GM23338 (cell line): ENCODE data around the gene TRIM63. TPM values are rescaled to one million over a fixed set of nuclear protein-coding genes. Genes with fewer than 3 reads are reported as not detected.

Source experiments
- ATAC-seq: fragments of 200-7000 bp; cut with Tn5 transposase; 3 replicates; pipeline ENCODE4 v1.9.1; 2020
- DNase-seq: peaks from one replicate; pipeline ENCODE4 v3.0.0-alpha.2; 2015; ENCODE audit warnings: low spot score
- H2AFZ ChIP-seq: fragments of 200-600 bp; sonication (generic); 2 replicates; pipeline ENCODE4 v1.8.0; 2016; ENCODE audit warnings: antibody characterized with exemption, mild to moderate bottlenecking, moderate library complexity
- H3F3A ChIP-seq: fragments of 200-600 bp; sonication (generic); replicated peaks from 2 replicates; pipeline ENCODE4 v1.8.0; 2017; ENCODE audit warnings: antibody characterized with exemption, mixed run types, low read depth
- H3K27ac ChIP-seq: fragments of 200-600 bp; sonication (generic); 2 replicates; pipeline ENCODE4 v1.6.1; 2016; ENCODE audit warnings: low read depth
- H3K27me3 ChIP-seq: fragments of 200-600 bp; sonication (generic); 2 replicates; pipeline ENCODE4 v1.8.0; 2016; ENCODE audit warnings: mild to moderate bottlenecking, mixed run types, moderate library complexity; ENCODE audit not compliant: insufficient read depth
- H3K36me3 ChIP-seq: fragments of 200-600 bp; sonication (generic); 2 replicates; pipeline ENCODE4 v1.8.0; 2016; ENCODE audit warnings: mild to moderate bottlenecking; ENCODE audit not compliant: insufficient read depth
- H3K4me1 ChIP-seq: fragments of 200-600 bp; sonication (generic); 2 replicates; pipeline ENCODE4 v1.8.0; 2016; ENCODE audit warnings: mild to moderate bottlenecking, moderate library complexity; ENCODE audit not compliant: insufficient read depth
- H3K4me2 ChIP-seq: fragments of 200-600 bp; sonication (generic); 2 replicates; pipeline ENCODE4 v1.7.1; 2017; ENCODE audit warnings: mixed run types
- H3K4me3 ChIP-seq: fragments of 200-600 bp; sonication (generic); 2 replicates; pipeline ENCODE4 v1.6.1; 2016; ENCODE audit warnings: mixed run types
- H3K79me2 ChIP-seq: fragments of 200-600 bp; sonication (generic); replicated peaks from 2 replicates; pipeline ENCODE4 v1.8.0; 2017; ENCODE audit warnings: mild to moderate bottlenecking; ENCODE audit not compliant: insufficient read depth
- H3K9me2 ChIP-seq: fragments of 200-600 bp; sonication (generic); 2 replicates; pipeline ENCODE4 v1.8.0; 2017; ENCODE audit not compliant: insufficient read depth
- H4K20me1 ChIP-seq: fragments of 200-600 bp; sonication (generic); replicated peaks from 2 replicates; pipeline ENCODE4 v1.8.0; 2017; ENCODE audit warnings: mild to moderate bottlenecking; ENCODE audit not compliant: insufficient read depth
- H3K27ac Mint-ChIP-seq: 2 replicates; pipeline ENCODE4 v1.8.0; 2020; ENCODE audit warnings: inconsistent platforms, mild to moderate bottlenecking, moderate library complexity, mixed read lengths
- H3K27me3 Mint-ChIP-seq: 3 replicates; pipeline ENCODE4 v1.8.0; 2022; ENCODE audit warnings: low read depth, mild to moderate bottlenecking, moderate library complexity, mixed read lengths, inconsistent platforms; ENCODE audit not compliant: insufficient read depth, poor library complexity
- H3K36me3 Mint-ChIP-seq: 3 replicates; pipeline ENCODE4 v1.8.0; 2021; ENCODE audit warnings: low read depth, mild to moderate bottlenecking, inconsistent platforms, moderate library complexity, mixed read lengths
- H3K4me1 Mint-ChIP-seq: 3 replicates; pipeline ENCODE4 v1.8.0; 2020; ENCODE audit warnings: mild to moderate bottlenecking, inconsistent platforms, mixed read lengths
- H3K4me3 Mint-ChIP-seq: 3 replicates; pipeline ENCODE4 v1.8.0; 2021; ENCODE audit warnings: moderate library complexity, mild to moderate bottlenecking, inconsistent platforms, mixed read lengths
- H3K9me3 Mint-ChIP-seq: 3 replicates; pipeline ENCODE4 v1.8.0; 2020; ENCODE audit warnings: moderate library complexity, mild to moderate bottlenecking, inconsistent platforms, mixed read lengths
- CREB1 ChIP-seq: fragments of 250-450 bp; sonication (Bioruptor Pico); IDR thresholded peaks from 2 replicates; pipeline ENCODE4 v1.5.0; 2020; ENCODE audit warnings: low read depth, mild to moderate bottlenecking, moderate library complexity
- EZH2 ChIP-seq: fragments of 200-600 bp; sonication (generic); IDR thresholded peaks from one replicate; pipeline ENCODE4 v1.8.0; 2017; ENCODE audit warnings: antibody characterized with exemption, mild to moderate bottlenecking, low read depth; ENCODE audit not compliant: unreplicated experiment
- EZH2phosphoT487 ChIP-seq: fragments of 200-600 bp; sonication (generic); IDR thresholded peaks from one replicate; pipeline ENCODE4 v1.8.1; 2018; ENCODE audit warnings: antibody characterized with exemption; ENCODE audit not compliant: unreplicated experiment
- JUNB ChIP-seq: IDR thresholded peaks from one replicate; pipeline ENCODE4 v1.6.1; 2016; ENCODE audit warnings: antibody characterized with exemption; ENCODE audit not compliant: unreplicated experiment
- NANOG ChIP-seq: IDR thresholded peaks from 2 replicates; pipeline ENCODE4 v1.6.1; 2016; ENCODE audit warnings: antibody characterized with exemption, borderline replicate concordance
- ZNF331 ChIP-seq: fragments of 250-450 bp; sonication (Bioruptor Pico); IDR thresholded peaks from 2 replicates; pipeline ENCODE4 v1.5.0; 2020; ENCODE audit warnings: low read depth, mild to moderate bottlenecking, moderate library complexity
- polyA plus RNA-seq: library from polyadenylated mRNA; unstranded; fragments of >200 nt; fragmentation: Nextera tagmentation; extraction: Ambion mirVana; gene quantifications from 2 replicates; pipeline ENCODE4 v1.2.1, GENCODE V29; 2016
- total RNA-seq: library from RNA; depleted of rRNA; stranded (reverse); fragments of >200 nt; shearing (Covaris generic); gene quantifications from 2 replicates; pipeline ENCODE4 v1.2.3, GENCODE V29; 2014
- TF ChIP-seq, protein P1 (sequence below), 2 experiments: fragments of 200-600 bp in 1 of 2; sonication (generic) in 1 of 2; conservative IDR thresholded peaks; 2 replicates each; pipeline versions ENCODE4 v1.5.1 to v1.6.1; 2016 to 2017; ENCODE audit warnings: antibody characterized with exemption in 2 of 2, low read depth in 2 of 2, mild to moderate bottlenecking in 2 of 2, moderate library complexity in 1 of 2
- TF ChIP-seq, protein P2 (sequence below): fragments of 250-450 bp; sonication (Bioruptor Pico); IDR thresholded peaks from 2 replicates; pipeline ENCODE4 v1.5.0; 2020; ENCODE audit warnings: mild to moderate bottlenecking, moderate library complexity

Gene TRIM63
- total and polyA plus RNA-seq, 2 experiments from 2014 or later: 0.17 TPM; not detected in 1

DNA sequence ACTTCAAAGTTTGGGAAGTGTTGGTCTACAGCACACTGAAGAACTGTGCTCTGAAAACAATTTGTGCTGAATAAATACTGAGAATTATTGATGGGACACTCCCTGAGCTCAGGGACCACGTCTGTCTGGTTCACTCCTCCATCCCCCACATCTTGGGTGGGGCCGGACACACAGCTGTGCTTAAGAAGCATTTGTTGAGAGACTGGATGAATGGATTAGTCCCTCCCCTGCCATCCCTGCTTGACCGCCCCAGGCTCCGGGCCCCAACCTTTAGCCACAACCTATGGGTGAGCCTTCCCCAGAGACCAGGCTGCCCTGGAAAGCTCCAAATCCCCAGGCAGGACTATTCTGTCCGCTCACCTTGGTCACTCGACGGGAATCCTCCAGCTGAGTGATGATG lies 7.5 kb downstream of the TRIM63 start:
- no peak for ATAC-seq
- Mint-ChIP-seq H3K4me3 (no peak overlapping the region), H3K9me3 (no peaks in the 10 kb centered on the region), H3K36me3 (no peaks in the 10 kb centered on the region), H3K27me3 (peaks cover 9% of the 10 kb centered on the region), H3K4me1 (peaks cover 3% of the 10 kb centered on the region; the same call in 1 of the 3 replicates), H3K27ac (no peak overlapping the region)
- no peaks in the 10 kb centered on the region for H3K79me2 ChIP-seq
- H3K27ac ChIP-seq: no peak overlapping the region
- H3K9me2 ChIP-seq: no peaks in the 10 kb centered on the region
- H3K27me3 ChIP-seq: no peaks in the 10 kb centered on the region
- no peak for DNase-seq
- H3F3A ChIP-seq: no peaks in the 10 kb centered on the region
- no peak for TF ChIP-seq JUNB
- no peaks in the 10 kb centered on the region for H3K36me3 ChIP-seq
- no peak overlapping the region for H2AFZ ChIP-seq
- H3K4me1 ChIP-seq: no peaks in the 10 kb centered on the region
- H4K20me1 ChIP-seq: no peaks in the 10 kb centered on the region
- no peak overlapping the region for H3K4me3 ChIP-seq
- H3K4me2 ChIP-seq: no peak overlapping the region

DNA sequence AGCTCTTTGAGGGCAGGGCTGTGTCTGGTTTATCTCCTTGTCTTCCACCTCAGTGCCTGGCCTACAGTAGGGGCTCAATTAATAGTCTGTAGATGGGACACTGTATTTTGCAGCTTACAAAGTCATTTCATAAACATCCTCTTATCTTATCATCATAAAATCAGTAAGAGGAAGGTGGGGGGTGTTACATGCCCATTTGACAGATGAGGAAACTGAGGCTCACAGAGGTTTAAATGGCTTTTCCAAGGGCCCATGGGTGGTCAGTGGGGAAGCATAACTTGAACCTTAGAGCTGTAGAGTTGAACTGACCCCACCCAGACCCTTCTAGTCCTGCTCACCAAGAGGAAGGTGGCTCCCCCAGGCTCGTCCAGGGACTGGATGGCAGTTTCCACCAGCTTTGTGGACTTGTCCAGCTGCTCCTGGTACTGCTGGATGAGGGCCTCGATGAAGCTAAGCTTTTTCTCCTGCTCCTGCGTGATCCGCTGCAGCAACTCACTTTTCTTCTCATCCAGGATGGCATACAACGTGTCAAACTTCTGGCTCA lies 9.3 kb downstream of the TRIM63 start:
- H3K4me1 Mint-ChIP-seq: peaks cover 5% of the 10 kb centered on the region; the same call in 1 of the 3 replicates
- H3K9me2 ChIP-seq: no peaks in the 10 kb centered on the region
- TF ChIP-seq NANOG: no peak
- TF ChIP-seq EZH2phosphoT487: no peak
- no peak for TF ChIP-seq CREB1 (CRISPR knock-in tag)
- H3K4me1 ChIP-seq: no peaks in the 10 kb centered on the region
- H3K27me3 Mint-ChIP-seq: peaks cover 9% of the 10 kb centered on the region
- no peak overlapping the region for H3K27ac Mint-ChIP-seq
- DNase-seq: no peak
- H3F3A ChIP-seq: no peaks in the 10 kb centered on the region
- no peak overlapping the region for H2AFZ ChIP-seq
- H3K4me3 ChIP-seq: no peak overlapping the region
- no peaks in the 10 kb centered on the region for H3K36me3 Mint-ChIP-seq
- H3K27me3 ChIP-seq: 0 out of 2 replicates have a peak, but pooled peaks cover 4% of the 10 kb centered on the region
- H3K4me3 Mint-ChIP-seq: no peak overlapping the region
- no peak for ATAC-seq
- no peak overlapping the region for H3K4me2 ChIP-seq
- no peaks in the 10 kb centered on the region for H3K79me2 ChIP-seq
- no peaks in the 10 kb centered on the region for H3K36me3 ChIP-seq
- H4K20me1 ChIP-seq: no peaks in the 10 kb centered on the region
- no peaks in the 10 kb centered on the region for H3K9me3 Mint-ChIP-seq
- H3K27ac ChIP-seq: no peak overlapping the region

DNA sequence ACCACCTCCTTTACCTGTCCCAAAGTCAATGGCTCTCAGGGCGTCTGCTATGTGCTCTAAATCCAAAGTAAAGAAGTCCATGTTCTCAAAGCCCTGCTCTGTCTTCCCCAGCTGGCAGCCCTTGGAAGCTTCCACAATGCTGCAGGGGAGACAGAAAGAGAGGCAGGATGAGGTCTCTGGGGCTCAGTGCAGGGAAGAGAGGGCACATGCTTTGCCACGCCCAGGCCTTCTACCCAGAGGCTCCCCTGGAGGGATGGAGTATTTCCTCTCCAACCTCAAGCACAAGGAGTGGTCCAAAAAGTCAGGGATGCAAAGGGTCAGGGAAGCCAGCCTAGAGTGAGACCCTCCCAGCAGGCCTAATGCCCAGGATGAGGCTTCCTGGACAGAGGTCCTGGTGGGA lies 10.2 kb downstream of the TRIM63 start:
- Histone ChIP-seq H2AFZ (no peak overlapping the region), H3K9me2 (no peaks in the 10 kb centered on the region), H3F3A (no peaks in the 10 kb centered on the region), H3K4me3 (no peak overlapping the region), H3K79me2 (no peaks in the 10 kb centered on the region), H3K27ac (no peak overlapping the region), H3K36me3 (no peaks in the 10 kb centered on the region), H3K4me1 (no peaks in the 10 kb centered on the region), H4K20me1 (no peaks in the 10 kb centered on the region), H3K27me3 (0 out of 2 replicates have a peak, but pooled peaks cover 5% of the 10 kb centered on the region), H3K4me2 (no peak overlapping the region)
- no peak for ATAC-seq
- H3K36me3 Mint-ChIP-seq: no peaks in the 10 kb centered on the region
- H3K4me3 Mint-ChIP-seq: no peak overlapping the region
- H3K4me1 Mint-ChIP-seq: peaks cover 5% of the 10 kb centered on the region; the same call in 1 of the 3 replicates
- H3K27ac Mint-ChIP-seq: no peak overlapping the region
- H3K27me3 Mint-ChIP-seq: peaks cover 9% of the 10 kb centered on the region
- no peaks in the 10 kb centered on the region for H3K9me3 Mint-ChIP-seq
- no peak for DNase-seq
- TF ChIP-seq, protein P1, sequence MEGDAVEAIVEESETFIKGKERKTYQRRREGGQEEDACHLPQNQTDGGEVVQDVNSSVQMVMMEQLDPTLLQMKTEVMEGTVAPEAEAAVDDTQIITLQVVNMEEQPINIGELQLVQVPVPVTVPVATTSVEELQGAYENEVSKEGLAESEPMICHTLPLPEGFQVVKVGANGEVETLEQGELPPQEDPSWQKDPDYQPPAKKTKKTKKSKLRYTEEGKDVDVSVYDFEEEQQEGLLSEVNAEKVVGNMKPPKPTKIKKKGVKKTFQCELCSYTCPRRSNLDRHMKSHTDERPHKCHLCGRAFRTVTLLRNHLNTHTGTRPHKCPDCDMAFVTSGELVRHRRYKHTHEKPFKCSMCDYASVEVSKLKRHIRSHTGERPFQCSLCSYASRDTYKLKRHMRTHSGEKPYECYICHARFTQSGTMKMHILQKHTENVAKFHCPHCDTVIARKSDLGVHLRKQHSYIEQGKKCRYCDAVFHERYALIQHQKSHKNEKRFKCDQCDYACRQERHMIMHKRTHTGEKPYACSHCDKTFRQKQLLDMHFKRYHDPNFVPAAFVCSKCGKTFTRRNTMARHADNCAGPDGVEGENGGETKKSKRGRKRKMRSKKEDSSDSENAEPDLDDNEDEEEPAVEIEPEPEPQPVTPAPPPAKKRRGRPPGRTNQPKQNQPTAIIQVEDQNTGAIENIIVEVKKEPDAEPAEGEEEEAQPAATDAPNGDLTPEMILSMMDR (conservative IDR thresholded peaks at IDR 0.05; ENCODE audit: low read depth in 2 of 2): no peak
- TF ChIP-seq JUNB (no peak), EZH2 (no peak), ZNF331 (CRISPR knock-in tag) (no peak), NANOG (no peak)
- TF ChIP-seq, protein P2, sequence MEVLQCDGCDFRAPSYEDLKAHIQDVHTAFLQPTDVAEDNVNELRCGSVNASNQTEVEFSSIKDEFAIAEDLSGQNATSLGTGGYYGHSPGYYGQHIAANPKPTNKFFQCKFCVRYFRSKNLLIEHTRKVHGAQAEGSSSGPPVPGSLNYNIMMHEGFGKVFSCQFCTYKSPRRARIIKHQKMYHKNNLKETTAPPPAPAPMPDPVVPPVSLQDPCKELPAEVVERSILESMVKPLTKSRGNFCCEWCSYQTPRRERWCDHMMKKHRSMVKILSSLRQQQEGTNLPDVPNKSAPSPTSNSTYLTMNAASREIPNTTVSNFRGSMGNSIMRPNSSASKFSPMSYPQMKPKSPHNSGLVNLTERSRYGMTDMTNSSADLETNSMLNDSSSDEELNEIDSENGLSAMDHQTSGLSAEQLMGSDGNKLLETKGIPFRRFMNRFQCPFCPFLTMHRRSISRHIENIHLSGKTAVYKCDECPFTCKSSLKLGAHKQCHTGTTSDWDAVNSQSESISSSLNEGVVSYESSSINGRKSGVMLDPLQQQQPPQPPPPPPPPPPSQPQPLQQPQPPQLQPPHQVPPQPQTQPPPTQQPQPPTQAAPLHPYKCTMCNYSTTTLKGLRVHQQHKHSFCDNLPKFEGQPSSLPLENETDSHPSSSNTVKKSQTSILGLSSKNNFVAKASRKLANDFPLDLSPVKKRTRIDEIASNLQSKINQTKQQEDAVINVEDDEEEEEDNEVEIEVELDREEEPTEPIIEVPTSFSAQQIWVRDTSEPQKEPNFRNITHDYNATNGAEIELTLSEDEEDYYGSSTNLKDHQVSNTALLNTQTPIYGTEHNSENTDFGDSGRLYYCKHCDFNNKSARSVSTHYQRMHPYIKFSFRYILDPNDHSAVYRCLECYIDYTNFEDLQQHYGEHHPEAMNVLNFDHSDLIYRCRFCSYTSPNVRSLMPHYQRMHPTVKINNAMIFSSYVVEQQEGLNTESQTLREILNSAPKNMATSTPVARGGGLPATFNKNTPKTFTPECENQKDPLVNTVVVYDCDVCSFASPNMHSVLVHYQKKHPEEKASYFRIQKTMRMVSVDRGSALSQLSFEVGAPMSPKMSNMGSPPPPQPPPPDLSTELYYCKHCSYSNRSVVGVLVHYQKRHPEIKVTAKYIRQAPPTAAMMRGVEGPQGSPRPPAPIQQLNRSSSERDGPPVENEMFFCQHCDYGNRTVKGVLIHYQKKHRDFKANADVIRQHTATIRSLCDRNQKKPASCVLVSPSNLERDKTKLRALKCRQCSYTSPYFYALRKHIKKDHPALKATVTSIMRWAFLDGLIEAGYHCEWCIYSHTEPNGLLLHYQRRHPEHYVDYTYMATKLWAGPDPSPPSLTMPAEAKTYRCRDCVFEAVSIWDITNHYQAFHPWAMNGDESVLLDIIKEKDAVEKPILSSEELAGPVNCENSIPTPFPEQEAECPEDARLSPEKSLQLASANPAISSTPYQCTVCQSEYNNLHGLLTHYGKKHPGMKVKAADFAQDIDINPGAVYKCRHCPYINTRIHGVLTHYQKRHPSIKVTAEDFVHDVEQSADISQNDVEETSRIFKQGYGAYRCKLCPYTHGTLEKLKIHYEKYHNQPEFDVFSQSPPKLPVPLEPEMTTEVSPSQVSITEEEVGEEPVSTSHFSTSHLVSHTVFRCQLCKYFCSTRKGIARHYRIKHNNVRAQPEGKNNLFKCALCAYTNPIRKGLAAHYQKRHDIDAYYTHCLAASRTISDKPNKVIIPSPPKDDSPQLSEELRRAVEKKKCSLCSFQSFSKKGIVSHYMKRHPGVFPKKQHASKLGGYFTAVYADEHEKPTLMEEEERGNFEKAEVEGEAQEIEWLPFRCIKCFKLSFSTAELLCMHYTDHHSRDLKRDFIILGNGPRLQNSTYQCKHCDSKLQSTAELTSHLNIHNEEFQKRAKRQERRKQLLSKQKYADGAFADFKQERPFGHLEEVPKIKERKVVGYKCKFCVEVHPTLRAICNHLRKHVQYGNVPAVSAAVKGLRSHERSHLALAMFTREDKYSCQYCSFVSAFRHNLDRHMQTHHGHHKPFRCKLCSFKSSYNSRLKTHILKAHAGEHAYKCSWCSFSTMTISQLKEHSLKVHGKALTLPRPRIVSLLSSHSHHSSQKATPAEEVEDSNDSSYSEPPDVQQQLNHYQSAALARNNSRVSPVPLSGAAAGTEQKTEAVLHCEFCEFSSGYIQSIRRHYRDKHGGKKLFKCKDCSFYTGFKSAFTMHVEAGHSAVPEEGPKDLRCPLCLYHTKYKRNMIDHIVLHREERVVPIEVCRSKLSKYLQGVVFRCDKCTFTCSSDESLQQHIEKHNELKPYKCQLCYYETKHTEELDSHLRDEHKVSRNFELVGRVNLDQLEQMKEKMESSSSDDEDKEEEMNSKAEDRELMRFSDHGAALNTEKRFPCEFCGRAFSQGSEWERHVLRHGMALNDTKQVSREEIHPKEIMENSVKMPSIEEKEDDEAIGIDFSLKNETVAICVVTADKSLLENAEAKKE (CRISPR knock-in tag): no peak
